CD4-positive, alpha-beta T cell treated with Interleukin-17A for 1 hour (primary cell): ENCODE results near the gene GLTPD2.
A peak's percentile ranks its signal among the peaks of the same experiment; 100 is the strongest.
"Not testable (repeated sequence)": the region's sequence is repeated elsewhere in the genome, so short reads cannot be mapped to it uniquely, and the experiment has no call there.

Experiments
- DNase-seq: peaks from one replicate; pipeline ENCODE4 v3.0.0-alpha.2; 2020

GLTPD2 gene

DNA sequence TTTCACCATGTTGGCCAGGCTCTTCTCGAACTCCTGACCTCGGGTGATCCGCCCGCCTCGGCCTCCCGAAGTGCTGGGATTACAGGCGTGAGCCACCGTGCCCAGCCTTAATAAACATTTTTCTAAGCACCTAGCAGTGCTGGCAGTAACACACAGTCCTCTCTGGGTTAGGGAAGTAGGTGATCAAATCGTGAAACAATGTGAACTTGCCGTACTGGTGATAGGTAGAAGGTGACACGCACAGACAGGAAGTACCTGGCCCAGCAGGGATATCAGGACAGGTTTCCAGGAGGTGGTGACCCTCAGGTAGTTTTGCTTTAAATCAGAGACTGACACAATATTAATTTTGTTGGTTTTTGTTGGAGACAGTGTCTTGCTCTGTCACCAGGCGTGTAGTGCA, 22.7 kb downstream of the GLTPD2 start:
- DNase-seq: no peak

DNA sequence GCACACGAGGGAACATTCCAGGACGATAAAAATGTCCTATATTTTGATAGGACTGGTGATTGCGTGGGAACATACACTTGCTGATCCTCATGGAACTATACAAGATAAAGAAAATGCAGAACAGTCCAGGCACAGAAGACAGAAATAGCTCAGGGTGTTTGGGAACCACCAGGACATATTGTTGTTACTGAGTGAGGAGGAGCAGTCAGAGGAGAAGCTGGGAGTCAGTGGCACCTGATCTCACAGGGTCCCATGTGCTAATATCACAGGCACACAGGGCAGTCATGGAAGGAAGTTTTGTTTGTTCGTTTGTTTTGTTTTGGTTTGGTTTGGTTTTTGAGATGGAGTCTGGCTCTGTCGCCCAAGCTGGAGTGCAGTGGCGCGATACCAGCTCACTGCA, 23.9 kb downstream of the GLTPD2 start:
- DNase-seq: no peak

DNA sequence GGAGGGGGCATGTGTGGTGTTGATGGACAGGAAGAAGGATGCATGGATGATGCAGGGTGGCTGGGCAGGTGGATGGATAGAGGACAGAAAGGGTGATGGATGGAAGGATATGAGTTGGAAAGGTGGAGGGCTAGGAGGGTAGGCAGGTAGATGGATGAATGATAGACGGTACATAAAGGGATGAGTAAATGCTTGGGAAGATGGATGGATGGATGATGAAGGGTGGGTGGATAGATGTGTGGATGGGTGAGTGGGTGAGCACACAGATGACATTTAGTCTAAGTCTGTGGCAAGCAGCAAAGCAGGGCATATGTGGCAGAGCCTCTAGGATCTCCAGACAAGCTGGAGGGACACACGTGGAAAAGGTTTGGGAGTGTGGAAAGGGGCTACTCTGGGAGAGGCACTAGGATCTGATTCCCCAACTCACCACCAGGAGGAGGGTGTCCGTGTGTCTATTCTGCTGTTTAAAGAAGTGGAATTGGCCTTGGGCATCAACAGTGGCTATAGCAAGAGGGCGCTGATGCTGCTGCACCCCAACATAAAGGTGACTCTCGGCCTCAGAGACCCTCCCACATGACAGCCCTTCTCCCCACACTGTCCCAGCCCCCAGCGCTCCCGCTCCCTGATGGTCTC, 26.4 kb downstream of the GLTPD2 start:
- DNase-seq: no peak

DNA sequence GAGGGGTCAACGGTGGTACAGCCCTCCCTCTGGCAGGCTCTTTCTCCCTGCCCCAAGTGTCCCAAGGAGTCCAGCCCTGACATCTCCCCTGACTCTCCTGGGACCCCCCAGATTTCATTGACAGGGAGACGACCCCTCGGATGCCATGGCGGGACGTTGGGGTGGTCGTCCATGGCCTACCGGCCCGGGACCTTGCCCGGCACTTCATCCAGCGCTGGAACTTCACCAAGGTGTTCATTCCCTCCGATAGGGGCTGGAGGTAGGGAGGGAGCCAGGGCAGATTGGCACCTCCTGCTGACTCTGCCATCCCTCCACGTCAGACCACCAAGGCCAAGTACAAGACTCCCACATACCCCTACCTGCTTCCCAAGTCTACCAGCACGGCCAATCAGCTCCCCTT, 28.1 kb downstream of the GLTPD2 start:
- no peak for DNase-seq

DNA sequence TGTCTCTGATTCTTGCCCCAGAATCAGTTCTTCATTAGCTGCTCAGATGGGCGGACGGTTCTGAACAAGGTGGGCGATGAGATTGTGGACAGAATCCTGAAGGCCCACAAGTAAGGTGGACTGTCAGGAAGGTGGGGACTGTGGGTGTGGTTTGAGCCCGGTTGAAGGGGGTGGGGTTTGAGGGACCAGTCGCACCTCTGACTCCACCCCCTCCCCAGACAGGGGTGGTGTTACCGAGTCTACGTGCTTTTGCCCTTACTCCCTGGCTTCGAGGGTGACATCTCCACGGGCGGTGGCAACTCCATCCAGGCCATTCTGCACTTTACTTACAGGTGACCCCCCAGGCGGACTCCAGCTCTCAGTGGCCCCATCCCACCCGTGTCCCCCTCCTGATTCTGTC, 29.5 kb downstream of the GLTPD2 start:
- DNase-seq: no peak

DNA sequence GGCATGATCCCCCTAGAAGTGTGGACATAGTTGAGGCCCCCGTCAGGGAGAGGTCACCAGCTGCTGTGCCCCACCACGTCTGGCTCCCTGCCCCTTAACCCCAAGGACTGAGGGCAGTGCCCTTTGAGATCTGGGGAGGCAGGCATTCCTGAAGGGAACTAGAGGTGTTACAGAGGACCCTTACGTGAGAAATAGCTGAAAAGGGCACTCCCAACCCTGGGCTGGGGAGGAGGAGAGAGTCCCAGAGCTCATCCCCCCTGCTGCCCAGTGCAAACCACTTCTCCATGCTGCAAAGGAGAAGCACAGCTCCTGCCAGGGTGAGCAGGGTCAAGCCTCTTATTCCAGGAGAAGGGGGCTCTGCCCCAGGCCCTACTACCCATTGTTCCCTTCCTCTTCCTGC, 34.1 kb downstream of the GLTPD2 start:
- DNase-seq: no peak

DNA sequence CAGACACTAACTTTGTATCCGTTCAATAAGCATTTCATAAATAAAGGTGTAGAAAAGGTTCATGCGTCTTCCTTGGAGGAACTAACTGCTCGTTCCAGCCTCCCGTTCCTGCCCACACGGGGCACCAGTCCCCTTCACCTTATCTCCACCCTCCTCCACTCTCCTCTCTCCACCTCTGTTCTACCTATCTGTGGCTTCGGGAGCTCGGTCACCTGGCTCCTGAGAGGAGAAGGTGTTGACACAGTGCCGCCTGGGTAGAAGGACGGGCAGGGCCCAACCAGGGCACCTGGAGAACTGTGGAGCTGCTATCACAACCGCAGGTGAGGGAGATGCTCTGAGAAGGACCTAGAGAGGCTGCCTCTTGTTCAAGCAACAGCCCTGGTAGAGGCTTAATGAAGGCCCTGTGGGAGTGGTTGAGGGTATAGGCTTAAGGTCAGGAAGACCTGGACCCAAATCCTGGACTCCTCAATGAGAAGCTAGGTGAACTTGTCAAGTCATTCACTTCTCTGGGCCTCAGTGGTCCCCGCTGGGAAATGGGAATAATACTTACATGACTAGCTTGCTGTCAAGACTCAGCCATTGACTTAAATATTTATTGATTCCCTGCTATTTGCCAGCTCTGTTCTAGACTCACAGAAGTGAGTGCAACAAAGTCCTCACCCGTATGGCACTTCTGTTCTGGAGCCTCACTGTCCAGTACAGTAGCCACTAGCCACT, 34.8 kb downstream of the GLTPD2 start:
- DNase-seq: no peak

DNA sequence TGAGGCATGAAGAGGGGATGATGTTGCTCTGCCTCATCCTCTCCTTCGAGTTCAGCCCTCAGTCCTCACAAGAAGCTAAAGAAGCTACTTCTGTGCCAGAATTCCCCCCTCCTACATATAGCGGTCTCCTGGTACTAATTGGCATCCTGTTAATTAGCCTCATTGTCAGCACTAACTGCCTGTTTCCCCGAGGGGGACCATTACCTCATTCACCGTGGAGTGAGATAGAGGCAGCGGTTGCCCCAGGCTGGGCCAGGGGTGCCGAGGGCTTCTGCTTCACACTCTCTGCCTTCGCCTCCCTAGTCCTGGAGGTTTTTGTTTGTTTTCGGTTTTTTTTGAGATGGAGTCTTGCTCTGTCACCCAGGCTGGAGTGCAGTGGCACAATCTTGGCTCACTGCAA, 38.6 kb downstream of the GLTPD2 start:
- DNase-seq: no peak

DNA sequence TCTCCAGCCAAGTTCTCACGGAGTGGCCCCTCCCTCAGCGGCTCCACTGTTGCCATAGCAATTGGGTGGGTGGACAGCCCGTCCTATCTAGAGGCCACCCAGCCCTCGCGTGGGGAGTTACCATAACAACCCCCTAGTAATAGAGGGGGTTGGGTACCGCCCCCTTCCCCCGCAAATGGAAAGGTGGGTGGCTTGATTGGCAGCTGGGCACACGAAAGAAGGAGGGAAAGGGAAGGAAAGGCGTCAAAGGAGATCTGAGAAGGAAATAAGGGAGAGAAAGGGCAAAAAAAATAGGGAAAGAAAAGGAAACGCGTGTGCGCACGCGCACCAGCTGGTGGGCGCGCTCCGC, 44.0 kb downstream of the GLTPD2 start:
- not testable (repeated sequence) for DNase-seq

DNA sequence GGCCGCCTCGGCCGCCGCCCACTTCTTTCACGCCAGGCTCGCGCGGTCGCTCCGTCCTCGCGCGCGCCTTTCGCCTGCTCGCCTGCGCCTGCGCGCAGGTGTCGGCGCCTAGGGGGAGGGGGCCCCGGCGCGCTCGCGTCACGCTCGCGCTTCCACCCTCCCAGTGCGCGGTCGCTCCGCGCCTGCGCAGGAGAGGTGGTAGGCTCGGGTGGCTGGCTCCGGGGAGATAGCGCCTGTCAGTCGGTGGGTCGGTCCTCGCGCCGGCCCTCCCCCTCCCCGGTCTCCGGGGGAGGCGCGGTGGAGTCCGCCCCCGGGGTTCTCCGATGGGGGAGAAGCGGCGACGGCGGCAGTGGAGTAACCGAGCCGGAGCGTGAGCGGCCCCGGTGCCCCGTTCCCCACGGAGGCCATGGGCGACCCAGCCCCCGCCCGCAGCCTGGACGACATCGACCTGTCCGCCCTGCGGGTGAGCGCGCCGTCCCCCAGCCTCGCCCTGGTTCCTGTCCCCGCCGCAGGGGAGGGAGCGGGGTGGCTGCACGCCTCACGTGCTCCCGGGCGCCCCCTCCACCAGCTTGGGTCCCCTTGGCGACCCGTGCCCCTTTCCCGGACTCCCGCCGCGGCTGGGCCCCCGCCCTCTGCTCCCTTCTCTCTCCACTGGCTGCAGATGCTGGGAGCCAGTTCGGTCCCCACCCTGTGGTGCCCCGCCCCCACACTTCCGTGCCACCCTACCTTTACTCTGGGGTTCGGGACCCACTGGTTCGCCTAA, 44.6 kb downstream of the GLTPD2 start, which contains the start of gene MINK1:
Gene MINK1 (plus strand): TSS at position 163 of the 763 bp plus-strand sequence. CDS start 244 bp downstream, at position 407.
- peak; percentile 94 for DNase-seq

DNA sequence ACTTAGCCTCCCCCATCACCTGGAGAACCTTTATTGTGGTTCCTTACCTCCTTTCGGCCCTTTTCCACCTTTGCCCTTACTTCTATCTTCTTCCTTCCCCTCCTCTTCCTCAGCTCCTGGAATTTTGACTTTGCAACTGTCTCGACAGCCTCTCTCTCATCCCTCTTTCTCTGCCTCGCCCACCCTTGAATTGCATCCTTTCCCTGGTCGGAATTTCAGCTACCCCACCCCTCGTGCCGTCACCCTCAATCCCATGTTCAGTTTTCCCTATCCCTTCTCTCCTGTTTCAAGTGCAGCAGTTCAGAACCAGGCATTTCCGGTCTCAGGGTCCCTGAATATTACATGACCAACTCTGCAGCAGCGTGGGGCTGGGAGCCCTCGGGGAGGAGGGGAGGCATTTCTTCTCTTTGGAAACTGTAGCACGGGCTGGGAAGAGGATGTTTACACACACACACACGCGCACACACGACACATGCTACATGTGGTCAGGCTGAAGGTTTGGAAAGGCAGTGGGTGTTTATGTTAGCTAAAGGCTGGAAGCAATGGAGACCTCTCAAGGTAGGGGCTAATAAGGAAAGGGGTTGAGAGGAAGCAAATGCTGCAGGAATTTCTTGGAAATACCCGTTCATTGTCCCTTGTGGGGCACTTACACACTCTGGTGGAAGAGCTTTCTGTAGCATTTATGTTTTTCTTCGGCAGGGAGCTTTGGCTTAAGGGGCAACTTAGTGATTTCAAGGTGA, 45.3 kb downstream of the GLTPD2 start:
- DNase-seq: no peak

DNA sequence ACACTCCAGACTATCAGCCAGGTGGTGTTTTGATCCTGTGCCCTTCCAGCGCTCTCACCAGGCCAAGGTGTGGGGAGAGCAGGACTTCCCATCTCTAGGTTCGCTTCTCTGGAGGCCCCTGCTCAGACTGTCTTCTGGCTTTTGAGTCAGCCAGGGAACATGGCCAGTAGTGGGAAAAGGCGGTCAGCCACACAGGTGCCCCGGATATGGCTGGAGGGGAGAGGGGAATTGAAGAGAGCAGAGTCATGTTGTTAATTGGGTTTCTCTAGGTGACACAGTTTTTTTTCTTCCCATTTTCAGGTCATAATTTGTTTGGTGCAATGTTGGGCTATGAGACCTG, 45.9 kb downstream of the GLTPD2 start:
- DNase-seq: no peak

DNA sequence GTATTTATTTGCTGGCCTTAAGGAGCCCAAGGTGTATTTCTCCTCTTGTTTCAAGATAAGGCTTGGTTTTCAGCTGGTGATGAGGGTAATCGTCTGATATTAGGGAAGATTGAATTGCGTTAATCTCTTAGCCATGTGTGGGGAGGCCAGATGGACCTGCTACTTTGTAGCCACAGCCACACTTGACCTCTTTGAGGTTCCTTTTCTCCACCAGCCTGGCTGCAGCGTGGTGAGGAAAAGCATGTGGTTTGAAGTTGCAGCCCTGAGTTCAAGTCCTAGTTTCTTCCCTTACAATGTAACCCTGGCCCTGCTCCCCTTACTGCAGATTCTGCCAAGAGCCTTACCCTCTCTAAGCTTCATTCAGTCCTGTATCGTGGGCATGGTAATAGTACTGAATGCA, 47.5 kb downstream of the GLTPD2 start:
- DNase-seq: no peak

DNA sequence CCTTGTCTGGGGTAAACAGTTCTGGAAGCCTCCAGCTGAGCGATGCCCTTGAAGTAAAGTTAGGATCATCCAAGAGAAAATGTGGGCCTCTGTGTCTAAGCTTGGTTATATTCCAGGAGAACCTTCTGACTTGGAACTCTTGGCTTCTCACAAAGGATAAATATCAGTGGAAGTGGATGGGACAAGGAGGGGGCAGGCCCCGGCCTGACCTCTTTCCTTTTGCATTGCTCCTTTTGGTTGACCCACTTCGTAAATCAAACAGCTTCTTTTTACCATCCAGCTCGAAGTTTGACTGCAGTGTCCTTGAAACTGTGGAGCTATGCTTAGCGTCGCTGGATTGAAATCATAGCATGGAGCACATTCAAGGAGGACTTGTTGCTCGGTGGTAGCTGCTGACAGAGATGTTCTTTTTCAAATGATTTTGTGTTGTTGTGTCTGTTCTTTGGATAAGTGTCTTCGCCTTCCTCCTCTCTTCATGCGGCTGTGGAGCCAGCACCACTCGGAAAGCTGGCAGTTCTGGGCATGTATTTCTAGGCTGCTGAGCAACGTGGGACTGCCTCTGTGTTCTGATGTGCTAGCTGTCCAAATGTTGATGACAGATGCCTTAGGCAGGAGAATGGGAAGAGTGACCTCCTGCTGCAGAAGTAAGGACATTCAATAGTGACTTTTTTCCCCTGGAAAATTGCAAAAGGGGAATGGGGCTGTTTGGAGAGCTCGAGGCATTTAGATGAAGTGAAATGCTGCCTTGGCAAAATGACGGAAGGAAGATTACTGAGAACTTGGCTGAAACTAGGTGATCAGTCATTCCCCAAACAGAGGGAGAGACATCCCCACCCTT, 48.9 kb downstream of the GLTPD2 start:
- DNase-seq: no peak

DNA sequence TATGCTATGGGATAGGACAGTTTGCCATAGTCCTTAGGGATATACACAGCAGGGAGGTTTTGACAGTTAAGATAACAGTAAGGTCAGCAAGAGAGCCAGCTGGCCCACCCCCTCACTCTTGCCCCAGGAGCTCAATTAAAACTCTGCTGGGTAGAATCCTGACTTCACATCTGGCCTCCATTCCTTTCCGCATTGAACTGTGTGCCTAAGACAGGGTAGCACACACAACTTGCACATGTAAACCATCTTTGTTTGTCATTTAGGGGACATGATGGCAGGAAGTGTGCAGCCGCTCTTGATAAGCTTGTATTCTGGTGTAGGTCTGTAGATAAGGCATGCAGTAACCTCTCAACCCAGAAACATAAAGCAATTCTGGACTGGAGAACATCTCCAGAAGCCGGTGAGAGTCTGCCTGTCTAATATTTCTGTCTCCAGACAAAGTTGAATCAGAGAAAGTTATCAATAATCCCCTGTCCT, 49.6 kb downstream of the GLTPD2 start:
- DNase-seq: no peak

DNA sequence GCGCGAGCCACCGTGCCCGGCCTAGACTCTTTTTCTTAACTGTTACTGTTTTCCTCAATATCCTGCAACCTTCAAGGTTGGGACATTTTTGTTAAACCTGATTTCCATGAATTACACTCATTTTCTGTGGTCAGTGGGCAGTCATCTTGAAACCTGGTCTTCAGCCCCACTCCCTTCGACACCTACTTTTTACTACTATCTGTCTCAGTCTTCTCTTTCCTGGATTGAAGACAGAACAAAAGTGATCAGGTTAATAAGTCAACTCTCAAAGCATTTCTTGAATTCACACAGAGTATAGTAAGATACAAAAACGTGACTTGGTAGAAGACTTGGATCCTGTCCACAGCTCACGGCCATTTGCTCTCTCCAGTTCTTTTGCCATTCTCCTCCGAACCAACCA, 50.5 kb downstream of the GLTPD2 start:
- no peak for DNase-seq
